ENCODE results near the gene TRAPPC11. TPM values are rescaled to one million over a fixed set of nuclear protein-coding genes. Genes with fewer than 3 reads are reported as not detected.

TRAPPC11 gene
- polyA plus RNA-seq, 1 of the 3 experiments (the other 2 are of a cell fraction): 18.8 TPM

- ChIA-PET CTCF (no interaction called here), POLR2A (no interaction called here)
- no peaks in the 10 kb centered on the region for H4K20me1 ChIP-seq (ENCODE audit: insufficient read depth)
- H3K9me3 ChIP-seq: no peaks in the 10 kb centered on the region
- H3K4me3 ChIP-seq (ENCODE audit: low read depth in 2 of 2, low read length in 1 of 2): no peak overlapping the region
- H3K9me2 ChIP-seq: no peaks in the 10 kb centered on the region
- 84% methylated on average over 3 of the region's 3 CpGs for WGBS (ENCODE audit: low lambda C conversion rate)
- H3K4me1 ChIP-seq (ENCODE audit: control insufficient read depth in 1 of 2, insufficient read depth in 2 of 2, low read depth in 1 of 2, low read length in 1 of 2): no peaks in the 10 kb centered on the region
- H3K27me3 ChIP-seq (ENCODE audit: insufficient read depth): no peaks in the 10 kb centered on the region
- H3F3A ChIP-seq (replicated peaks; ENCODE audit: insufficient read depth): no peaks in the 10 kb centered on the region
- no peak overlapping the region for H3K9ac ChIP-seq
- H3K36me3 ChIP-seq (replicated peaks in 1 of 2; ENCODE audit: control insufficient read depth in 1 of 2, insufficient read depth in 2 of 2, low read length in 1 of 2): peaks cover 4% of the 10 kb centered on the region in 2 experiments
- no peak overlapping the region for H2AFZ ChIP-seq (ENCODE audit: low read depth)
- no peak overlapping the region for H3K4me2 ChIP-seq
- DNase-seq: no peak
- no peak overlapping the region for H3K27ac ChIP-seq (ENCODE audit: low read depth in 2 of 2, low read length in 1 of 2)
- TF ChIP-seq ELF1 (IDR thresholded peaks at IDR 0.05) (no peak), MEF2A (IDR thresholded peaks at IDR 0.05; ENCODE audit: borderline replicate concordance, low read depth) (no peak), FOXM1 (IDR thresholded peaks at IDR 0.05; ENCODE audit: low read depth) (no peak), EZH2phosphoT487 (IDR thresholded peaks at IDR 0.05; ENCODE audit: borderline replicate concordance, low read depth) (no peak), RFX5 (IDR thresholded peaks at IDR 0.05; ENCODE audit: low read length) (no peak), TAF1 (IDR thresholded peaks at IDR 0.05; ENCODE audit: borderline replicate concordance, low read depth, low read length) (no peak)
- TF ChIP-seq, protein P1, sequence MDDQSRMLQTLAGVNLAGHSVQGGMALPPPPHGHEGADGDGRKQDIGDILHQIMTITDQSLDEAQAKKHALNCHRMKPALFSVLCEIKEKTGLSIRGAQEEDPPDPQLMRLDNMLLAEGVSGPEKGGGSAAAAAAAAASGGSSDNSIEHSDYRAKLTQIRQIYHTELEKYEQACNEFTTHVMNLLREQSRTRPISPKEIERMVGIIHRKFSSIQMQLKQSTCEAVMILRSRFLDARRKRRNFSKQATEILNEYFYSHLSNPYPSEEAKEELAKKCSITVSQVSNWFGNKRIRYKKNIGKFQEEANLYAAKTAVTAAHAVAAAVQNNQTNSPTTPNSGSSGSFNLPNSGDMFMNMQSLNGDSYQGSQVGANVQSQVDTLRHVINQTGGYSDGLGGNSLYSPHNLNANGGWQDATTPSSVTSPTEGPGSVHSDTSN (IDR thresholded peaks at IDR 0.05): no peak
- H3K79me2 ChIP-seq (ENCODE audit: insufficient read depth): no peaks in the 10 kb centered on the region; the same call in 1 of the 2 replicates
Observed at GRCh38 chr4:183637461-183637860, 21.6 kb upstream of the TRAPPC11 start.

- no peak overlapping the region for H3K9ac ChIP-seq
- ChIA-PET CTCF (no interaction called here), POLR2A (no interaction called here)
- no peak overlapping the region for H3K4me2 ChIP-seq
- DNase-seq: no peak
- peaks cover 4 to 8% of the 10 kb centered on the region in 2 experiments for H3K36me3 ChIP-seq (replicated peaks in 1 of 2; ENCODE audit: control insufficient read depth in 1 of 2, insufficient read depth in 2 of 2, low read length in 1 of 2)
- no peaks in the 10 kb centered on the region for H3K9me3 ChIP-seq
- TF ChIP-seq, protein P2, sequence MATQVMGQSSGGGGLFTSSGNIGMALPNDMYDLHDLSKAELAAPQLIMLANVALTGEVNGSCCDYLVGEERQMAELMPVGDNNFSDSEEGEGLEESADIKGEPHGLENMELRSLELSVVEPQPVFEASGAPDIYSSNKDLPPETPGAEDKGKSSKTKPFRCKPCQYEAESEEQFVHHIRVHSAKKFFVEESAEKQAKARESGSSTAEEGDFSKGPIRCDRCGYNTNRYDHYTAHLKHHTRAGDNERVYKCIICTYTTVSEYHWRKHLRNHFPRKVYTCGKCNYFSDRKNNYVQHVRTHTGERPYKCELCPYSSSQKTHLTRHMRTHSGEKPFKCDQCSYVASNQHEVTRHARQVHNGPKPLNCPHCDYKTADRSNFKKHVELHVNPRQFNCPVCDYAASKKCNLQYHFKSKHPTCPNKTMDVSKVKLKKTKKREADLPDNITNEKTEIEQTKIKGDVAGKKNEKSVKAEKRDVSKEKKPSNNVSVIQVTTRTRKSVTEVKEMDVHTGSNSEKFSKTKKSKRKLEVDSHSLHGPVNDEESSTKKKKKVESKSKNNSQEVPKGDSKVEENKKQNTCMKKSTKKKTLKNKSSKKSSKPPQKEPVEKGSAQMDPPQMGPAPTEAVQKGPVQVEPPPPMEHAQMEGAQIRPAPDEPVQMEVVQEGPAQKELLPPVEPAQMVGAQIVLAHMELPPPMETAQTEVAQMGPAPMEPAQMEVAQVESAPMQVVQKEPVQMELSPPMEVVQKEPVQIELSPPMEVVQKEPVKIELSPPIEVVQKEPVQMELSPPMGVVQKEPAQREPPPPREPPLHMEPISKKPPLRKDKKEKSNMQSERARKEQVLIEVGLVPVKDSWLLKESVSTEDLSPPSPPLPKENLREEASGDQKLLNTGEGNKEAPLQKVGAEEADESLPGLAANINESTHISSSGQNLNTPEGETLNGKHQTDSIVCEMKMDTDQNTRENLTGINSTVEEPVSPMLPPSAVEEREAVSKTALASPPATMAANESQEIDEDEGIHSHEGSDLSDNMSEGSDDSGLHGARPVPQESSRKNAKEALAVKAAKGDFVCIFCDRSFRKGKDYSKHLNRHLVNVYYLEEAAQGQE (IDR thresholded peaks at IDR 0.05; ENCODE audit: low read depth, low read length): no peak
- TF ChIP-seq CHD2 (IDR thresholded peaks at IDR 0.05; ENCODE audit: low read length, partially characterized antibody): no peak
- TF ChIP-seq FOSL2 (IDR thresholded peaks at IDR 0.05; ENCODE audit: borderline replicate concordance, low read depth): no peak
- TF ChIP-seq TCF12 (IDR thresholded peaks at IDR 0.05): no peak
- no peaks in the 10 kb centered on the region for H3K4me1 ChIP-seq (ENCODE audit: control insufficient read depth in 1 of 2, insufficient read depth in 2 of 2, low read depth in 1 of 2, low read length in 1 of 2)
- WGBS (ENCODE audit: low lambda C conversion rate): 90% methylated on average over 5 of the region's 5 CpGs
- H3K4me3 ChIP-seq (ENCODE audit: low read depth in 2 of 2, low read length in 1 of 2): no peak overlapping the region
- H3K9me2 ChIP-seq: no peaks in the 10 kb centered on the region
- H4K20me1 ChIP-seq (ENCODE audit: insufficient read depth): no peaks in the 10 kb centered on the region
- no peaks in the 10 kb centered on the region for H3K27me3 ChIP-seq (ENCODE audit: insufficient read depth)
- no peaks in the 10 kb centered on the region for H3F3A ChIP-seq (replicated peaks; ENCODE audit: insufficient read depth)
- H3K27ac ChIP-seq (ENCODE audit: low read depth in 2 of 2, low read length in 1 of 2): no peak overlapping the region
- H3K79me2 ChIP-seq (ENCODE audit: insufficient read depth): no peaks in the 10 kb centered on the region; the same call in 1 of the 2 replicates
- no peak overlapping the region for H2AFZ ChIP-seq (ENCODE audit: low read depth)
Observed at GRCh38 chr4:183638436-183638835, 20.7 kb upstream of the TRAPPC11 start.
